ENCODE results near the gene MBD5. TPM values are rescaled to one million over a fixed set of nuclear protein-coding genes. Genes with fewer than 3 reads are reported as not detected.

Gene MBD5
- total RNA-seq, 1 experiment from 2014 or later: 33.7 TPM

- no peaks in the 10 kb centered on the region for H3K27me3 Mint-ChIP-seq (ENCODE audit: low read depth)
- H3K27ac Mint-ChIP-seq: no peak overlapping the region
Observed at GRCh38 chr2:148507970-148508369, 487.1 kb downstream of the MBD5 start.

GRCh38 chr2:148508878-148509287, 488.0 kb downstream of the MBD5 start:
- no peak overlapping the region for H3K4me3 Mint-ChIP-seq
- TF ChIP-seq, protein P1, sequence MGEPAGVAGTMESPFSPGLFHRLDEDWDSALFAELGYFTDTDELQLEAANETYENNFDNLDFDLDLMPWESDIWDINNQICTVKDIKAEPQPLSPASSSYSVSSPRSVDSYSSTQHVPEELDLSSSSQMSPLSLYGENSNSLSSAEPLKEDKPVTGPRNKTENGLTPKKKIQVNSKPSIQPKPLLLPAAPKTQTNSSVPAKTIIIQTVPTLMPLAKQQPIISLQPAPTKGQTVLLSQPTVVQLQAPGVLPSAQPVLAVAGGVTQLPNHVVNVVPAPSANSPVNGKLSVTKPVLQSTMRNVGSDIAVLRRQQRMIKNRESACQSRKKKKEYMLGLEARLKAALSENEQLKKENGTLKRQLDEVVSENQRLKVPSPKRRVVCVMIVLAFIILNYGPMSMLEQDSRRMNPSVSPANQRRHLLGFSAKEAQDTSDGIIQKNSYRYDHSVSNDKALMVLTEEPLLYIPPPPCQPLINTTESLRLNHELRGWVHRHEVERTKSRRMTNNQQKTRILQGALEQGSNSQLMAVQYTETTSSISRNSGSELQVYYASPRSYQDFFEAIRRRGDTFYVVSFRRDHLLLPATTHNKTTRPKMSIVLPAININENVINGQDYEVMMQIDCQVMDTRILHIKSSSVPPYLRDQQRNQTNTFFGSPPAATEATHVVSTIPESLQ (CRISPR knock-in tag; IDR thresholded peaks at IDR 0.05): no peak
- no peak for TF ChIP-seq ZNF138 (CRISPR knock-in tag; conservative IDR thresholded peaks at IDR 0.05)
- TF ChIP-seq FOXJ3 (CRISPR knock-in tag; IDR thresholded peaks at IDR 0.05; ENCODE audit: borderline replicate concordance): no peak
- no peak for TF ChIP-seq ZNF317 (CRISPR knock-in tag; IDR thresholded peaks at IDR 0.05; ENCODE audit: borderline replicate concordance, low read depth)
- TF ChIP-seq TCF7 (CRISPR knock-in tag; IDR thresholded peaks at IDR 0.05; ENCODE audit: low read depth): no peak
- TF ChIP-seq ZNF396 (CRISPR knock-in tag; IDR thresholded peaks at IDR 0.05; ENCODE audit: borderline replicate concordance): no peak
- TF ChIP-seq STAT6 (CRISPR knock-in tag; conservative IDR thresholded peaks at IDR 0.05; ENCODE audit: low read depth): no peak
- TF ChIP-seq, protein P2, sequence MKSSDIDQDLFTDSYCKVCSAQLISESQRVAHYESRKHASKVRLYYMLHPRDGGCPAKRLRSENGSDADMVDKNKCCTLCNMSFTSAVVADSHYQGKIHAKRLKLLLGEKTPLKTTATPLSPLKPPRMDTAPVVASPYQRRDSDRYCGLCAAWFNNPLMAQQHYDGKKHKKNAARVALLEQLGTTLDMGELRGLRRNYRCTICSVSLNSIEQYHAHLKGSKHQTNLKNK (CRISPR knock-in tag; IDR thresholded peaks at IDR 0.05): no peak
- POLR2A ChIA-PET: interaction anchor here (1.0 kb wide), 1 partner anchor 489 kb away, joined by 3 read pairs; the partner anchor contains the start of gene ORC4
- no peaks in the 10 kb centered on the region for H3K9me3 Mint-ChIP-seq
- H3K27ac Mint-ChIP-seq: no peak overlapping the region
- no peaks in the 10 kb centered on the region for H3K36me3 Mint-ChIP-seq
- H3K27me3 Mint-ChIP-seq (ENCODE audit: low read depth): no peaks in the 10 kb centered on the region
- CTCF ChIA-PET: interaction anchor here (0.6 to 2.9 kb wide), 64 partner anchors 8 to 611 kb away, joined by 3 to 36 read pairs (median 4); partner anchors contain the start of genes MBD5 and ORC4
- DNase-seq (ENCODE audit: low spot score): no peak
- no peak for ATAC-seq
- peaks cover 13% of the 10 kb centered on the region for H3K4me1 Mint-ChIP-seq

More at GRCh38 chr2:148507970-148508369, 487.1 kb downstream of the MBD5 start:
- DNase-seq (ENCODE audit: low spot score) (no peak), ATAC-seq (peak; percentile 21; the same call in 1 of the 2 replicates)
- Mint-ChIP-seq H3K9me3 (no peaks in the 10 kb centered on the region), H3K4me3 (no peak overlapping the region), H3K36me3 (no peaks in the 10 kb centered on the region), H3K4me1 (peaks cover 13% of the 10 kb centered on the region)
- ChIA-PET CTCF (interaction anchor here (1.0 to 2.9 kb wide), 3 partner anchors 10 to 465 kb away, joined by 3 to 36 read pairs (median 9); no protein-coding TSS in a partner anchor), POLR2A (no interaction called here)
- TF ChIP-seq RELA (CRISPR knock-in tag; IDR thresholded peaks at IDR 0.05; ENCODE audit: borderline replicate concordance) (no peak), CTCF (IDR thresholded peaks at IDR 0.05) (no peak), JUN (CRISPR knock-in tag; IDR thresholded peaks at IDR 0.05) (no peak), ELF4 (CRISPR knock-in tag; IDR thresholded peaks at IDR 0.05; ENCODE audit: low read depth) (no peak), ZNF317 (CRISPR knock-in tag; IDR thresholded peaks at IDR 0.05; ENCODE audit: borderline replicate concordance, low read depth) (no peak), ZNF219 (CRISPR knock-in tag; IDR thresholded peaks at IDR 0.05; ENCODE audit: borderline replicate concordance) (no peak), SMAD3 (CRISPR knock-in tag; IDR thresholded peaks at IDR 0.05; ENCODE audit: borderline replicate concordance) (no peak), ATF1 (CRISPR knock-in tag; IDR thresholded peaks at IDR 0.05) (no peak), TP53 (CRISPR knock-in tag; IDR thresholded peaks at IDR 0.05) (no peak), ETV6 (CRISPR knock-in tag; IDR thresholded peaks at IDR 0.05) (no peak)
- TF ChIP-seq, protein P3, sequence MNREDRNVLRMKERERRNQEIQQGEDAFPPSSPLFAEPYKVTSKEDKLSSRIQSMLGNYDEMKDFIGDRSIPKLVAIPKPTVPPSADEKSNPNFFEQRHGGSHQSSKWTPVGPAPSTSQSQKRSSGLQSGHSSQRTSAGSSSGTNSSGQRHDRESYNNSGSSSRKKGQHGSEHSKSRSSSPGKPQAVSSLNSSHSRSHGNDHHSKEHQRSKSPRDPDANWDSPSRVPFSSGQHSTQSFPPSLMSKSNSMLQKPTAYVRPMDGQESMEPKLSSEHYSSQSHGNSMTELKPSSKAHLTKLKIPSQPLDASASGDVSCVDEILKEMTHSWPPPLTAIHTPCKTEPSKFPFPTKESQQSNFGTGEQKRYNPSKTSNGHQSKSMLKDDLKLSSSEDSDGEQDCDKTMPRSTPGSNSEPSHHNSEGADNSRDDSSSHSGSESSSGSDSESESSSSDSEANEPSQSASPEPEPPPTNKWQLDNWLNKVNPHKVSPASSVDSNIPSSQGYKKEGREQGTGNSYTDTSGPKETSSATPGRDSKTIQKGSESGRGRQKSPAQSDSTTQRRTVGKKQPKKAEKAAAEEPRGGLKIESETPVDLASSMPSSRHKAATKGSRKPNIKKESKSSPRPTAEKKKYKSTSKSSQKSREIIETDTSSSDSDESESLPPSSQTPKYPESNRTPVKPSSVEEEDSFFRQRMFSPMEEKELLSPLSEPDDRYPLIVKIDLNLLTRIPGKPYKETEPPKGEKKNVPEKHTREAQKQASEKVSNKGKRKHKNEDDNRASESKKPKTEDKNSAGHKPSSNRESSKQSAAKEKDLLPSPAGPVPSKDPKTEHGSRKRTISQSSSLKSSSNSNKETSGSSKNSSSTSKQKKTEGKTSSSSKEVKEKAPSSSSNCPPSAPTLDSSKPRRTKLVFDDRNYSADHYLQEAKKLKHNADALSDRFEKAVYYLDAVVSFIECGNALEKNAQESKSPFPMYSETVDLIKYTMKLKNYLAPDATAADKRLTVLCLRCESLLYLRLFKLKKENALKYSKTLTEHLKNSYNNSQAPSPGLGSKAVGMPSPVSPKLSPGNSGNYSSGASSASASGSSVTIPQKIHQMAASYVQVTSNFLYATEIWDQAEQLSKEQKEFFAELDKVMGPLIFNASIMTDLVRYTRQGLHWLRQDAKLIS (CRISPR knock-in tag; IDR thresholded peaks at IDR 0.05; ENCODE audit: borderline replicate concordance): no peak
